K562 (cell line): Measurements from ENCODE around the gene OR2Y1. TPM values are rescaled to one million over a fixed set of nuclear protein-coding genes. Genes with fewer than 3 reads are reported as not detected.

Source experiments
- ATF1 ChIP-seq, 2 experiments: fragments of 450-650 bp in 1 of 2; IDR thresholded peaks; 2 replicates each; pipeline ENCODE4 v1.6.1; 2016; ENCODE audit warnings: missing compliant biosample characterization in 1 of 2, missing genetic modification characterization in 1 of 2
- ATF7 ChIP-seq: fragments of 450-650 bp; IDR thresholded peaks from 2 replicates; pipeline ENCODE4 v1.7.1; 2014; ENCODE audit warnings: mild to moderate bottlenecking, moderate library complexity
- BRD4 ChIP-seq: fragments of 200-600 bp; sonication (generic); IDR thresholded peaks from 2 replicates; pipeline ENCODE4 v1.6.1; 2017; ENCODE audit warnings: inconsistent platforms
- CBFA2T2 ChIP-seq: fragments of 450-650 bp; conservative IDR thresholded peaks from 2 replicates; pipeline ENCODE4 v1.6.1; 2017; ENCODE audit warnings: mild to moderate bottlenecking
- CXXC5 ChIP-seq: fragments of 250-450 bp; sonication (Bioruptor Pico); IDR thresholded peaks from 2 replicates; pipeline ENCODE4 v1.8.0; 2022; ENCODE audit warnings: inconsistent platforms, mild to moderate bottlenecking, moderate library complexity
- DACH1 ChIP-seq: fragments of 450-650 bp; IDR thresholded peaks from 2 replicates; pipeline ENCODE4 v1.6.1; 2018; ENCODE audit not compliant: partially characterized antibody
- EGR1 ChIP-seq: fragments of 450-650 bp; conservative IDR thresholded peaks from 2 replicates; pipeline ENCODE4 v1.6.1; 2017; ENCODE audit warnings: mild to moderate bottlenecking
- HNRNPK ChIP-seq: fragments of 200-400 bp; formaldehyde crosslinking; IDR thresholded peaks from one replicate; pipeline ENCODE4 v1.6.1; 2018; ENCODE audit warnings: mild to moderate bottlenecking, low read depth, low read length; ENCODE audit not compliant: poor library complexity, severe bottlenecking
- IRF1 ChIP-seq: sonication (generic); formaldehyde crosslinking; IDR thresholded peaks from 2 replicates; pipeline ENCODE4 v1.8.0; 2022; ENCODE audit warnings: missing genetic modification reagents, mild to moderate bottlenecking, borderline replicate concordance
- JUN ChIP-seq, 2 experiments: sonication (generic) in 1 of 2; formaldehyde crosslinking in 1 of 2; IDR thresholded peaks; 2 replicates each; pipeline versions ENCODE4 v1.6.1 to v1.8.0; 2012 to 2022; ENCODE audit warnings: borderline replicate concordance in 2 of 2, mild to moderate bottlenecking in 2 of 2, improper control_type of control experiment in 1 of 2, low read depth in 1 of 2, low read length in 1 of 2, missing genetic modification reagents in 1 of 2
- JUNB ChIP-seq: fragments of 450-650 bp; formaldehyde crosslinking; conservative IDR thresholded peaks from 2 replicates; pipeline ENCODE4 v1.4.0; 2020; ENCODE audit warnings: mild to moderate bottlenecking
- L3MBTL2 ChIP-seq: fragments of 450-650 bp; IDR thresholded peaks from 2 replicates; pipeline ENCODE4 v1.6.1; 2016; ENCODE audit warnings: mild to moderate bottlenecking, moderate library complexity
- LARP7 ChIP-seq: fragments of 450-650 bp; IDR thresholded peaks from 2 replicates; pipeline ENCODE4 v1.6.1; 2016
- MAFK ChIP-seq: IDR thresholded peaks from 2 replicates; pipeline ENCODE4 v1.6.1; 2011; ENCODE audit warnings: low read length, improper control_type of control experiment
- MAX ChIP-seq: sonication (generic); formaldehyde crosslinking; IDR thresholded peaks from 2 replicates; pipeline ENCODE4 v1.9.0; 2022; ENCODE audit warnings: mild to moderate bottlenecking, missing genetic modification reagents
- MCM3 ChIP-seq: fragments of 450-650 bp; IDR thresholded peaks from 2 replicates; pipeline ENCODE4 v1.6.1; 2016
- NR2C1 ChIP-seq, 2 experiments: fragments of 450-650 bp; IDR thresholded peaks; 2 replicates each; pipeline ENCODE4 v1.6.1; 2017; ENCODE audit warnings: mild to moderate bottlenecking in 2 of 2, antibody characterized with exemption in 1 of 2, inconsistent platforms in 1 of 2, missing compliant biosample characterization in 1 of 2, missing genetic modification characterization in 1 of 2
- RBFOX2 ChIP-seq: fragments of 200-400 bp; formaldehyde crosslinking; IDR thresholded peaks from 2 replicates; pipeline ENCODE4 v1.6.1; 2017; ENCODE audit warnings: low read depth, mild to moderate bottlenecking, low read length, moderate library complexity
- RHOXF2B ChIP-seq: fragments of 250-450 bp; sonication (Bioruptor Pico); conservative IDR thresholded peaks from 2 replicates; pipeline ENCODE4 v1.5.1; 2021
- SUPT5H ChIP-seq: fragments of 450-650 bp; IDR thresholded peaks from 2 replicates; pipeline ENCODE4 v1.6.1; 2016
- USF1 ChIP-seq: sonication (generic); formaldehyde crosslinking; IDR thresholded peaks from 2 replicates; pipeline ENCODE4 v1.9.0; 2022; ENCODE audit warnings: mild to moderate bottlenecking, missing genetic modification reagents
- ZNF146 ChIP-seq: IDR thresholded peaks from one replicate; pipeline ENCODE4 v1.6.1; 2018; ENCODE audit warnings: missing compliant biosample characterization; ENCODE audit not compliant: unreplicated experiment
- ZNF592 ChIP-seq: fragments of 450-650 bp; IDR thresholded peaks from 2 replicates; pipeline ENCODE4 v1.6.1; 2017; ENCODE audit warnings: antibody characterized with exemption, mild to moderate bottlenecking
- ZNF766 ChIP-seq: fragments of 200-800 bp; sonication (Bioruptor generic); conservative IDR thresholded peaks from 2 replicates; pipeline ENCODE4 v1.6.1; 2016; ENCODE audit warnings: missing genetic modification characterization, missing compliant biosample characterization
- polyA plus RNA-seq, 8 experiments: library from polyadenylated mRNA; depleted of rRNA in 4 of 8; stranded (reverse) in 5 of 8; unstranded in 3 of 8; fragments of >200 nt; fragmentation: Nextera tagmentation in 2 of 8; fragmentation: Illumina TruSeq in 1 of 8; extraction: Ambion mirVana in 2 of 8; extraction: Trizol in 1 of 8; gene quantifications; 2 replicates each; pipeline versions ENCODE4 v1.2.1 to v1.2.3, GENCODE V29; 2011 to 2014; ENCODE audit warnings: inconsistent platforms in 1 of 8, missing spikeins in 1 of 8
- total RNA-seq, 7 experiments: library from RNA; depleted of rRNA in 6 of 7; stranded (reverse); fragments of >200 nt in 6 of 7; fragmentation: Illumina TruSeq in 2 of 7; extraction: Trizol in 2 of 7; gene quantifications; 2 replicates each; pipeline versions ENCODE4 v1.2.1 to v1.2.3, GENCODE V29; 2011 to 2021; ENCODE audit warnings: low replicate concordance in 1 of 7

The OR2Y1 gene
- total and polyA plus RNA-seq, 9 of the 15 experiments (the other 6 are each of a cell fraction or from before 2014, with no cell fraction given), result not detected

- TF ChIP-seq IRF1 (CRISPR knock-in tag) (no peak), MAX (CRISPR knock-in tag) (no peak), ZNF766 (CRISPR knock-in tag) (peak; percentile 69; the same call in 1 of the 2 replicates), EGR1 (no peak), ZNF146 (no peak), ZNF592 (0 out of 2 replicates have a peak, but pooled peaks have one; percentile 11), L3MBTL2 (peak; percentile 63), CXXC5 (CRISPR knock-in tag) (no peak), MCM3 (no peak), JUN (IDR thresholded peaks at IDR 0.05; ENCODE audit: borderline replicate concordance, low read depth, low read length) (0 out of 2 replicates have a peak, but pooled peaks have one; percentile 16), JUN (CRISPR knock-in tag; IDR thresholded peaks at IDR 0.05; ENCODE audit: borderline replicate concordance) (no peak), LARP7 (no peak), ATF1 (CRISPR knock-in tag; IDR thresholded peaks at IDR 0.05) (no peak), ATF1 (tag; IDR thresholded peaks at IDR 0.05) (0 out of 2 replicates have a peak, but pooled peaks have one; percentile 14), MAFK (no peak), RBFOX2 (no peak), JUNB (CRISPR knock-in tag) (no peak), NR2C1 (IDR thresholded peaks at IDR 0.05) (no peak), NR2C1 (tag; IDR thresholded peaks at IDR 0.05) (peak; percentile 10; the same call in 1 of the 2 replicates), DACH1 (no peak), BRD4 (no peak), CBFA2T2 (no peak), RHOXF2B (CRISPR knock-in tag) (no peak), USF1 (no peak; the same call in 1 of the 2 replicates), HNRNPK (no peak), ATF7 (peak; percentile 49; the same call in 1 of the 2 replicates), SUPT5H (no peak)
Observed at GRCh38 chr5:180779985-180780610, 40.2 kb upstream of the OR2Y1 start (continued).
